ENCODE data around the gene MATCAP1.
A peak's percentile ranks its signal among the peaks of the same experiment; 100 is the strongest.

DNA sequence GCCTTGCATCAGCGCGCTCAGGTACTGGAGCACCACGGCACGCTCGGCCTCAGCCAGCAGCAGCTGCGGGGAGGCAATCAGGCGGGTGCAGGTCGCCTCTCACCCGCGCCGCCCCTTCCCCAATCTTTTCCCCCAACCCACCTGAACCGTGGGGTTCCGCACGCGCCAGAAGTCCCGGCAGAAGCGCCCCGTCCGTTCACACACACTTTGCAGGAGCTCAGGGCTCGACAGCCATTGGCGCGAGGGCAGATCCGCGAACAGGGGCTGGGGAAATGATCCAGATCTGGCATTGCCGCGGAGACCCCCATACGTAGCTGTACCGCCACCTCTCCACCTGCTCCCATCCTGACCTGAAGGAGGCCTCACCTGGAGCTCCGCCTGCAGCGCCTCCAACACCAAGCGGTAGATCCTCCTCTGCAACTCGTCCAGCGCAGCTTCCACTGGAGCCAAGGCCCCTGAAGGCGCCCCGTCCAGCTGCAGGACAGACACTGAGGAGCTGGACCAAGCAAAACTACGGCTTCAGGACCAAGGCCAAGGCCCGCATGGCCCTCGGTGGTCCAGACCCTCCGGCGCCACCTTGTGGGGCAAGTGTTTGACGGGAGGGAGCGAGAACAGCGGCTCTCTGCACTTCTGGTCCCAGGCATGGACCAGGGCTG, 1.4 kb upstream of the MATCAP1 start:
- TF ChIP-seq, protein P1, sequence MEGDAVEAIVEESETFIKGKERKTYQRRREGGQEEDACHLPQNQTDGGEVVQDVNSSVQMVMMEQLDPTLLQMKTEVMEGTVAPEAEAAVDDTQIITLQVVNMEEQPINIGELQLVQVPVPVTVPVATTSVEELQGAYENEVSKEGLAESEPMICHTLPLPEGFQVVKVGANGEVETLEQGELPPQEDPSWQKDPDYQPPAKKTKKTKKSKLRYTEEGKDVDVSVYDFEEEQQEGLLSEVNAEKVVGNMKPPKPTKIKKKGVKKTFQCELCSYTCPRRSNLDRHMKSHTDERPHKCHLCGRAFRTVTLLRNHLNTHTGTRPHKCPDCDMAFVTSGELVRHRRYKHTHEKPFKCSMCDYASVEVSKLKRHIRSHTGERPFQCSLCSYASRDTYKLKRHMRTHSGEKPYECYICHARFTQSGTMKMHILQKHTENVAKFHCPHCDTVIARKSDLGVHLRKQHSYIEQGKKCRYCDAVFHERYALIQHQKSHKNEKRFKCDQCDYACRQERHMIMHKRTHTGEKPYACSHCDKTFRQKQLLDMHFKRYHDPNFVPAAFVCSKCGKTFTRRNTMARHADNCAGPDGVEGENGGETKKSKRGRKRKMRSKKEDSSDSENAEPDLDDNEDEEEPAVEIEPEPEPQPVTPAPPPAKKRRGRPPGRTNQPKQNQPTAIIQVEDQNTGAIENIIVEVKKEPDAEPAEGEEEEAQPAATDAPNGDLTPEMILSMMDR (IDR thresholded peaks at IDR 0.05; ENCODE audit: poor library complexity, severe bottlenecking): peak; percentile 72
- TF ChIP-seq POLR2AphosphoS5 (IDR thresholded peaks at IDR 0.05) (no peak), SMC3 (conservative IDR thresholded peaks at IDR 0.05; ENCODE audit: poor library complexity) (peak; percentile 78)
- TF ChIP-seq, protein P2, sequence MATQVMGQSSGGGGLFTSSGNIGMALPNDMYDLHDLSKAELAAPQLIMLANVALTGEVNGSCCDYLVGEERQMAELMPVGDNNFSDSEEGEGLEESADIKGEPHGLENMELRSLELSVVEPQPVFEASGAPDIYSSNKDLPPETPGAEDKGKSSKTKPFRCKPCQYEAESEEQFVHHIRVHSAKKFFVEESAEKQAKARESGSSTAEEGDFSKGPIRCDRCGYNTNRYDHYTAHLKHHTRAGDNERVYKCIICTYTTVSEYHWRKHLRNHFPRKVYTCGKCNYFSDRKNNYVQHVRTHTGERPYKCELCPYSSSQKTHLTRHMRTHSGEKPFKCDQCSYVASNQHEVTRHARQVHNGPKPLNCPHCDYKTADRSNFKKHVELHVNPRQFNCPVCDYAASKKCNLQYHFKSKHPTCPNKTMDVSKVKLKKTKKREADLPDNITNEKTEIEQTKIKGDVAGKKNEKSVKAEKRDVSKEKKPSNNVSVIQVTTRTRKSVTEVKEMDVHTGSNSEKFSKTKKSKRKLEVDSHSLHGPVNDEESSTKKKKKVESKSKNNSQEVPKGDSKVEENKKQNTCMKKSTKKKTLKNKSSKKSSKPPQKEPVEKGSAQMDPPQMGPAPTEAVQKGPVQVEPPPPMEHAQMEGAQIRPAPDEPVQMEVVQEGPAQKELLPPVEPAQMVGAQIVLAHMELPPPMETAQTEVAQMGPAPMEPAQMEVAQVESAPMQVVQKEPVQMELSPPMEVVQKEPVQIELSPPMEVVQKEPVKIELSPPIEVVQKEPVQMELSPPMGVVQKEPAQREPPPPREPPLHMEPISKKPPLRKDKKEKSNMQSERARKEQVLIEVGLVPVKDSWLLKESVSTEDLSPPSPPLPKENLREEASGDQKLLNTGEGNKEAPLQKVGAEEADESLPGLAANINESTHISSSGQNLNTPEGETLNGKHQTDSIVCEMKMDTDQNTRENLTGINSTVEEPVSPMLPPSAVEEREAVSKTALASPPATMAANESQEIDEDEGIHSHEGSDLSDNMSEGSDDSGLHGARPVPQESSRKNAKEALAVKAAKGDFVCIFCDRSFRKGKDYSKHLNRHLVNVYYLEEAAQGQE (IDR thresholded peaks at IDR 0.05; ENCODE audit: borderline replicate concordance): no peak
